Peyer's patch (tissue), 4 donors: Measurements from ENCODE around the gene PNMA8C. TPM values are rescaled to one million over a fixed set of nuclear protein-coding genes. Genes with fewer than 3 reads are reported as not detected.
"Not testable (repeated sequence)": the region's sequence is repeated elsewhere in the genome, so short reads cannot be mapped to it uniquely, and the experiment has no call there.

ENCODE experiments used
- DNase-seq, 3 donors: peaks; one replicate each; pipeline ENCODE4 v3.0.0-alpha.2; 2017 to 2019
- H3K27ac ChIP-seq, 4 donors: fragments of 200-600 bp; sonication (generic); one replicate each; pipeline ENCODE4 v1.5.1; 2016 to 2019
- H3K27me3 ChIP-seq, 2 donors: fragments of 200-600 bp; sonication (generic); one replicate each; pipeline ENCODE4 v1.5.1; 2019
- H3K36me3 ChIP-seq, 3 donors: fragments of 200-600 bp; sonication (generic); one replicate each; pipeline ENCODE4 v1.5.1; 2016 to 2019
- H3K4me1 ChIP-seq, 4 donors: fragments of 200-600 bp; sonication (generic); one replicate each; pipeline ENCODE4 v1.5.1; 2016 to 2019
- H3K4me3 ChIP-seq, 4 donors: fragments of 200-600 bp; sonication (generic); 1 replicate in 3 of 4; 2 replicates in 1 of 4; pipeline ENCODE4 v1.5.1; 2016 to 2019; ENCODE audit warnings: mild to moderate bottlenecking in 1 of 4
- H3K9me3 ChIP-seq, 4 donors: fragments of 200-600 bp; sonication (generic); one replicate each; pipeline ENCODE4 v1.5.1; 2016 to 2019; ENCODE audit warnings: mild to moderate bottlenecking in 1 of 4
- POLR2A ChIP-seq, 2 donors: fragments of 450-650 bp; IDR thresholded peaks; one replicate each; pipeline ENCODE4 v1.5.1; 2017; ENCODE audit warnings: antibody characterized with exemption in 2 of 2, mild to moderate bottlenecking in 2 of 2, moderate library complexity in 2 of 2
- total RNA-seq, 4 donors: library from RNA; depleted of rRNA; stranded (reverse); fragments of >200 nt; gene quantifications; one replicate each; pipeline ENCODE4 v1.1.0, GENCODE V29; 2016
- TF ChIP-seq, protein P1 (sequence below), 6 experiments: fragments of 450-650 bp in 4 of 6; fragments of 200-600 bp in 2 of 6; sonication (generic) in 1 of 6; IDR thresholded peaks; one replicate each; pipeline ENCODE4 v1.5.1; 2017 to 2019; ENCODE audit warnings: antibody characterized with exemption in 6 of 6, mild to moderate bottlenecking in 3 of 6, moderate library complexity in 1 of 6

Gene PNMA8C
- total RNA-seq, 4 donors from 2014 or later = not detected

DNA sequence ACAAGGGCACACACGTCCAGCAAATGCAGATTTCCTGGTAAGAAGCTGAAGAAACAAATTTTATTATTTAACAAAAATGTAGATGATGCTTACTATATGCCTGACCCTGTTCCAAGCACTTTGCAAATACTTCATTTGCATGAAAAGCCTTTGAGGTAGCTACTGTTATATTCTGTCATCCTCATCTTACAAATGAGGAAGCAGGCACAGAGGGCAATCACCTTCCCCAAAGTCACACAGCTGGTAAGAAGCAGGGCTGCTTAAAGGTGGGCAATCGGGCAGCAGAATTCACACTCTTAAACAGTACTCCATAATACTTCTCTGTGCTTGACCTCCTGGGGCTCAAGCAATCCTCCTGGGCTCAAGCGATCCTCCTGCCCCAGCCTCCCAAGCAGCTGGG, 18.3 kb upstream of the PNMA8C start:
- Histone ChIP-seq H3K27ac (no peak overlapping the region), H3K4me1 (no peaks in the 10 kb centered on the region), H3K36me3 (no peaks in the 10 kb centered on the region), H3K27me3 (no peaks in the 10 kb centered on the region), H3K4me3 (no peak overlapping the region), H3K9me3 (no peaks in the 10 kb centered on the region)
- TF ChIP-seq, protein P1, sequence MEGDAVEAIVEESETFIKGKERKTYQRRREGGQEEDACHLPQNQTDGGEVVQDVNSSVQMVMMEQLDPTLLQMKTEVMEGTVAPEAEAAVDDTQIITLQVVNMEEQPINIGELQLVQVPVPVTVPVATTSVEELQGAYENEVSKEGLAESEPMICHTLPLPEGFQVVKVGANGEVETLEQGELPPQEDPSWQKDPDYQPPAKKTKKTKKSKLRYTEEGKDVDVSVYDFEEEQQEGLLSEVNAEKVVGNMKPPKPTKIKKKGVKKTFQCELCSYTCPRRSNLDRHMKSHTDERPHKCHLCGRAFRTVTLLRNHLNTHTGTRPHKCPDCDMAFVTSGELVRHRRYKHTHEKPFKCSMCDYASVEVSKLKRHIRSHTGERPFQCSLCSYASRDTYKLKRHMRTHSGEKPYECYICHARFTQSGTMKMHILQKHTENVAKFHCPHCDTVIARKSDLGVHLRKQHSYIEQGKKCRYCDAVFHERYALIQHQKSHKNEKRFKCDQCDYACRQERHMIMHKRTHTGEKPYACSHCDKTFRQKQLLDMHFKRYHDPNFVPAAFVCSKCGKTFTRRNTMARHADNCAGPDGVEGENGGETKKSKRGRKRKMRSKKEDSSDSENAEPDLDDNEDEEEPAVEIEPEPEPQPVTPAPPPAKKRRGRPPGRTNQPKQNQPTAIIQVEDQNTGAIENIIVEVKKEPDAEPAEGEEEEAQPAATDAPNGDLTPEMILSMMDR (IDR thresholded peaks at IDR 0.05) = no peak
- no peak for TF ChIP-seq POLR2A (IDR thresholded peaks at IDR 0.05)
- no peak for DNase-seq

DNA sequence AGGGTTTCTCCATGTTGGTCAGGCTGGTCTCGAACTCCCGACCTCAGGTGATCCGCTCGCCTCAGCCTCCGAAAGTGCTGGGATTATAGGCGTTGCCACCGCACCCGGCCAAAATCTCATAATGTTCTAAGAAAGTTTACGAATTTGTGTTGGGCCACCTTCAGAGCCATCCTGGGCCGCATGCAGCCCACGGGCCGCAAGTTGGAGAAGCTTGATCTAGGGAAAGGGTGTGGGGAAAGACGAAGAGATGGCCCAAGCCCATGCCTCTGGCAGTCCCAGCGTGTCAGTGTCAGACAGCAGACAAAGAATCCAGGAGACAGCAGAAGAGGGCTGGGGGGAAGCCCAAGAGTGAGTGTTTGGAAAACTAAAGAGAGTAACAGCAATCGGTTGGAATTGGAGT, 17.3 kb upstream of the PNMA8C start:
- no peak overlapping the region for H3K27ac ChIP-seq
- H3K4me3 ChIP-seq = no peak overlapping the region
- no peaks in the 10 kb centered on the region for H3K27me3 ChIP-seq
- no peak for DNase-seq
- no peaks in the 10 kb centered on the region for H3K9me3 ChIP-seq
- no peaks in the 10 kb centered on the region for H3K36me3 ChIP-seq
- TF ChIP-seq POLR2A (IDR thresholded peaks at IDR 0.05) = no peak
- TF ChIP-seq, protein P1 (IDR thresholded peaks at IDR 0.05) = no peak
- no peaks in the 10 kb centered on the region for H3K4me1 ChIP-seq

DNA sequence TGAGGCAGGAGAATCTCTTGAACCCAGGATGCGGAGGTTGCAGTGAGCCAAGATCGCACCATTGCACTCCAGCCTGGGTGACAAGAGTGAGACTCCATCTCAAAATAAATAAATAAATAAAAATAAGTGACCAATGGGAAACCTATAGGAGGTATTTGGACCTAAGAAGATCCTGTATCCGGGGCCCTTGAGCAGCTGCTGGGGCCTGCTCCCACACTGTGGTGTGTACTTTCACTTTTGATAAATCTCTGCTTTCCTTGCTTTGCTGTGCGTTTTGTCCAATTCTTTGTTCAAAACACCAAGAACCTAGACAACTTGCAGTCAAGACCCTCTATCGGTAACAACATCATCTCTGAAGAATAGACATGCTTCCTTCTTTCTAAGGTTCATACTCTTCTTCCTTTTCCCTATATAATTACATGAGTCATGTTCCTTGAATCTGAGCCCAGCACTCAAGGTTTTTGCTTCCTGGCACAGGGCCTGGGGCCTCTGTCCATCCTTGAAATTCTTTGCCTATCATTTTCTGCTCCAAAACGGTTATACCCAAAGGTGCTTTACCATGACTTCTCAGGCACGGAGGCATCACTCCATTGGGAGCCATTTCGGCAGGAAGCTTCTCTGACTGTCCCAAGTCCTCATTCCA, 14.2 kb upstream of the PNMA8C start:
- Histone ChIP-seq H3K4me3 (no peak overlapping the region), H3K9me3 (no peaks in the 10 kb centered on the region), H3K36me3 (no peaks in the 10 kb centered on the region), H3K27me3 (no peaks in the 10 kb centered on the region), H3K4me1 (no peaks in the 10 kb centered on the region), H3K27ac (peak overlapping the region in 1 of 4 donors; percentile 39)
- no peak for TF ChIP-seq POLR2A (IDR thresholded peaks at IDR 0.05)
- TF ChIP-seq, protein P1 (IDR thresholded peaks at IDR 0.05) = no peak
- DNase-seq = no peak

DNA sequence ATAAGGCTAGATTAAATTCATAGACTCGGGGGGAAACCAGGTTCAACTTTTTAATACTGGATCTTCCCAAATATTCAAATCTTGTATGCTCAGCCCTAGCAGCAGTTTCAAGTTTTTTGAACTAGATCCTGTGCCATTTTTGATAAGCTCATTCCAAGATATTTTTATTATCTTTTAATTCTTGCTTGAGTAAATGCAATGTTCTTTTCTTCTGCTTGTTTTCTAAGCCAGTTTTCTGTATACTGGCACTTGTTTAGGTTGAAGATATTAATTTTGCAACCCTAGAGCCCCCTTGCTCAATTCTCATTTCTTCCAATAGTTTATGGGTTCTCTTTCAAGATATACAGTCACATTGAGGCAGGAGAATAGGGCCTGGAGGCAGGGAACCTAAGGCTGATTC, 13.1 kb upstream of the PNMA8C start:
- Histone ChIP-seq H3K4me3 (no peak overlapping the region), H3K4me1 (no peaks in the 10 kb centered on the region), H3K36me3 (no peaks in the 10 kb centered on the region), H3K27me3 (no peaks in the 10 kb centered on the region), H3K9me3 (no peaks in the 10 kb centered on the region), H3K27ac (no peak overlapping the region)
- DNase-seq = no peak
- TF ChIP-seq, protein P1 (IDR thresholded peaks at IDR 0.05) = no peak
- no peak for TF ChIP-seq POLR2A (IDR thresholded peaks at IDR 0.05)

DNA sequence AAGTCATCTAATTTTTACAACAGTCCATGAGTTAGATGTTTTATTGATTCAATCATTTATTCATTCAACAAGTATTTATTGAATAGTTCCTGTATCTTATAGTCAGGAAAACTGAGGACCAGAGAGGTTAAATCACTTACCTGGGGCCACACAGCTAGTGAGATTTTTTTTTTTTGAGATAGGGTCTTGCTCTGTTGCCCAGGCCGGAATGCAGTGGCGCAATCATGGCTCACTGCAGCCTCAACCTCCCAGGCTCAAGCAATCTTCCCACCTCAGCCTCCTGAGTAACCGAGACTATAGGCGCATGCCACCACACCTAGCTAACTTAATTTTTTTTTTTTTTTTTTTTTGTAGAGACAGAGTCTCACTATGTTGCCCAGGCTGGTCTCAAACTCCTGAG, 7.0 kb upstream of the PNMA8C start:
- not testable (repeated sequence) for H3K4me1 ChIP-seq, H3K36me3 ChIP-seq, H3K27me3 ChIP-seq, H3K27ac ChIP-seq, H3K4me3 ChIP-seq, DNase-seq, H3K9me3 ChIP-seq

DNA sequence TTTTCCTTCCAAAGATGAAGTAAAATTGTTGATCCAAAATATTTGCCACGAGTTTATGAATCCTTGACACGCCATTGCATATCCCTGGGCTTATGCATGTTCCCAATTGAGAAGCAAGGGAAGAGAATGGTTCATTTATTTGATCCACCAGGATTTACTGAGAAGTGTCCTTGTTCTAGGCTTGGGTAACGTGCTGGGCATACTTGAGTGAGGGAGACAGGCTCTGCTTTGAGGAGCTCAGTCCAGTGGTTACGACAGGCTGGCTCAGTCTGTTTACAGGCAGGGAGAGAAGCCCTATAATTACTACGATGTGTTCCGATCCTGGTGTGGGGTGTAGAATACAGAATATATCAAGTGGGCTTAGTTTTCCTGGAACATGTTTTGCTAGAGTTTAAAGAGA, 6.3 kb upstream of the PNMA8C start:
- H3K27ac ChIP-seq = no peak overlapping the region
- H3K36me3 ChIP-seq = no peaks in the 10 kb centered on the region
- no peak for TF ChIP-seq POLR2A (IDR thresholded peaks at IDR 0.05)
- TF ChIP-seq, protein P1 (IDR thresholded peaks at IDR 0.05) = no peak
- H3K4me3 ChIP-seq = no peak overlapping the region
- no peaks in the 10 kb centered on the region for H3K27me3 ChIP-seq
- no peaks in the 10 kb centered on the region for H3K9me3 ChIP-seq
- DNase-seq = no peak
- no peaks in the 10 kb centered on the region for H3K4me1 ChIP-seq

DNA sequence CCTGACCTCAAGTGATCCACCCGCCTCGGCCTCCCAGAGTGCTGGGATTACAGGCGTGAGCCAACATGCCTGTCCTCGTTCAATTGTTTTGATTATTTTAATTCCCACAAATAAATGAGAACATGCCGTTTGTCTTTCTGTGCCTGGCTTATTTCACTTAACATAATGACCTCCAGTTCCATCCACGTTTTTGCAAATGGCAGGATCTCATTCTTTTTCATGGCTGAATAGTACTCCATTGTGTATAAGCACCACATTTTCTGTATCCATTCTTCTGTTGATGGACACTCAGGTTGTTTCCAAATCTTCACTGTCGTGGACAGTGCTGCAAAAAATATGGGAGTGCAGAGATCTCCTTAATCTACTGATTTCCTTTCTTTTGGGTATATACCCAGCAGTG, 4.7 kb upstream of the PNMA8C start:
- not testable (repeated sequence) for DNase-seq, H3K9me3 ChIP-seq, H3K27ac ChIP-seq, H3K4me1 ChIP-seq, H3K4me3 ChIP-seq, H3K36me3 ChIP-seq, H3K27me3 ChIP-seq
